GM19238 (cell line): Measurements from ENCODE around the gene DGKI.

Experiments used
- DNase-seq: peaks from one replicate; pipeline ENCODE4 v3.0.0; 2011; ENCODE audit warnings: low spot score; ENCODE audit not compliant: insufficient read length

The DGKI gene

GRCh38 chr7:137846827-137847567, at the start of gene DGKI:
TSS of gene DGKI (minus strand) at chr7:137846974.
- DNase-seq = peak; percentile 39

- DNase-seq = no peak
Measured at GRCh38 chr7:137895301-137896221, 48.8 kb upstream of the DGKI start.

DNA sequence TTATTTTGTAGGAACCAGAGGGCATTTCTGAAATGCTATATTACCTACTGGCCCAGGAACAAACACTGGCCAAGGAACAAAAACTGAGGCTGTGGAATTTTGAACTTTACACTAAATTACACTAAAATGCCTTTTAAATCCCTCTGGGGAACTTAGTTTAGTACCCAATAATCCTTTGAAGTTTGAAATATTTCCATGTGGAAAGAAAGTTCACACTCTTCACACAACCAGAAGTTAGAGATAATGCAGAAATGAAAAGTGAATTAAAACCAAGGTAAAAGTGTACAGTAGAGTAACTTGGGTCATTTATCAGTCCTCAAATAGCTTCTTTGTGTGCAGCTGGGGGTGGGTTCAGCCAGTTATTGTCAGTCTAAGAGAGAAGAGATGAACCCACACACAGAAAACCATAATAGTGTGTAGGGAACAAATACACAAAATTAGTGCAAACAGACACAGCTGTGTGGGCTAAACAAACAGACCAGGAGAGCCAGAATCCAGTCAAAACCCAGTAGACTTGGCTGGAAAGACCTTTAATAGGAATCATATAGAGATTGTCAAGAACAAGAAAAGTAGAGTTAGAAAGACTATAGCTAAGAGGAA, 46.5 kb upstream of the DGKI start:
- no peak for DNase-seq

DNA sequence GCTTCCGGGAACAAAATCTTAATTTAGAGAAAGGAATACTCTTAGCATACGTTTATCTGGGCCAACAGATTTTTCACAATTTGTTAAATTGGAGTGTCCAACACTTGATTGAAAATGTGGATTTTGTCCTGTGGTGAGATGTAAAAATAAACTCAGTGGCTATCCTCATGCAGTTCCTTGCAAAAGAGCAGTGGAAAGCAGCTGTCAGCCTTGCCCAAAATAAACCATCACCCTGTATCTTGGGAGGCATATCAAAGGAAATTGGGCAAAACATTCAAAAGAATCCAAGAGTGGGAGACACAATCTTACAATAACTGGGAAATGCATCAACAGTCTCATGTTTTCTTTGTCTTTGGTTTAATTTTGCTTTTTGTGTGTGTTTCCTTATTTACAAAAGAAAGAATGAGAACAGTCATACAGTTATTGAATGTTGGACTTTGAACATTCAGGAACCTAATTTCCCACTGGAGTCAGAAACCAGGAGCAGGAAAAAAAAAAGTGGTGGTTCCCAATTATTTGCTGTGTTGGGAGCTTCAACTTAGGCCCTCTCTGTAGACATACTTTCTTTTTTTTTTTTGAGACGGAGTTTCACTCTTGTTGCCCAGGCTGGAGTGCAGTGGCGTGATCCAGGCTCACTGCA, 44.4 kb upstream of the DGKI start:
- no peak for DNase-seq

- no peak for DNase-seq
Measured at GRCh38 chr7:137890449-137890921, 43.7 kb upstream of the DGKI start.

- DNase-seq = no peak
Measured at GRCh38 chr7:137888241-137888640, 41.5 kb upstream of the DGKI start.

- no peak for DNase-seq
Measured at GRCh38 chr7:137886746-137887145, 40.0 kb upstream of the DGKI start.

DNA sequence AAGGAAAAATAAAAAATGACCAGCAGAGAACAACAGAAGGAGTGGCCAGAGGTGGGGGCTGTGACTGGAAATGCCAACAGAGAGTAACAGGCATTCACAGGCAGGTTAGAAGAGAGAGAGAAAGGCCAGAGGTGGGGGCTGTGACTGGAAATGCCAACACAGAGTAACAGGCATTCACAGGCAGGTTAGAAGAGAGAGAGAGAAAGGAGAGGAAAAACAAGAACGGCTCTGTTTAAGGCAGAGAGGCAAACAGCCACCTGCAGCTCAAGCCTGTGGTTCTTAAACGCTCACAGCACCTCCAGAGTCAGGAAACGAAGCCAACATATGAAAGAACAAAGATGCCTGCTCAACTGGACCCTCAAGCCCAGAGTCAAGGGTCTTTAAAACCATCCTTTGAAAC, 39.5 kb upstream of the DGKI start:
- no peak for DNase-seq

DNA sequence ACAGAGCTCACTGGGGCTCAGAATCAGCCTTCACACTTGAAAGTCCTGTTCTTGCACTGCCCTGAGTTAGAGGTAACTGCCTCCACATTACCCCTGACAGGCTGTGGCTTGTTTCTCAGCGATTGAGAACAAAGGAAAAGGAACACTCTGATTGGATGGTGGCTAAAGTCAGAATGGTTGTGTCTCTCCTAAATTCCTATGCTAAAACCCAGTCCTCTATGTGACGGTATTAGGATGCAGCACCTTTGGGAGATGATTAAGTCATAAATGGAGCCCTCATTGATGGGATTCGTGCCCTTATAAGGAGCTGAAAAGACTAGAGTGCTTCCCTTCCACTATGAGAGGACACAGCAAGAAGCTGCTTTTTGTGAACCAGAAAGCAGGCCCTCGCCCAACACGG, 38.9 kb upstream of the DGKI start:
- DNase-seq = no peak

- no peak for DNase-seq
Measured at GRCh38 chr7:137882806-137883205, 36.0 kb upstream of the DGKI start.

DNA sequence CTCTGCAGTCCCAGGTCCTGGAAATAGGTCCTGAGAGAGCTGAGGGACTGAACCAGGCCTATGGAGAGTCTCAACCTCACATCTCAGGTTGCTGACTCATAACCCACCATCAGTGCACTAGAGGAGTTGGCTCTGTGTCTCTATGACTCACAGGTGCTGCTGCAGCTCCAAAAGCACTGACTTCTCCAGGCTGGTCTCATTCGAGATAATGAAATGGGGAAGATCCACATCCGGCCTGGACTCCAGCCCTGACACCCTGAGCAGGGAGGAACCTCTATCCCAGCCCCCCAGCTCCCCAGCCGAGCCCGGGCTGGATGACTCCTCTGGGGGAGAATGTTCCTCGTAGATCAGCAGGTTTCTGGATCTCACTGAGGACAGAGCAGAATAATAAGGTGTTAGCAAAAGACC, 35.5 kb upstream of the DGKI start:
- peak; percentile 45 for DNase-seq

- no peak for DNase-seq
Measured at GRCh38 chr7:137881607-137882260, 35.0 kb upstream of the DGKI start.

GRCh38 chr7:137880432-137880831, 33.7 kb upstream of the DGKI start:
- DNase-seq = no peak

- no peak for DNase-seq
Measured at GRCh38 chr7:137879357-137880158, 32.8 kb upstream of the DGKI start.

DNA sequence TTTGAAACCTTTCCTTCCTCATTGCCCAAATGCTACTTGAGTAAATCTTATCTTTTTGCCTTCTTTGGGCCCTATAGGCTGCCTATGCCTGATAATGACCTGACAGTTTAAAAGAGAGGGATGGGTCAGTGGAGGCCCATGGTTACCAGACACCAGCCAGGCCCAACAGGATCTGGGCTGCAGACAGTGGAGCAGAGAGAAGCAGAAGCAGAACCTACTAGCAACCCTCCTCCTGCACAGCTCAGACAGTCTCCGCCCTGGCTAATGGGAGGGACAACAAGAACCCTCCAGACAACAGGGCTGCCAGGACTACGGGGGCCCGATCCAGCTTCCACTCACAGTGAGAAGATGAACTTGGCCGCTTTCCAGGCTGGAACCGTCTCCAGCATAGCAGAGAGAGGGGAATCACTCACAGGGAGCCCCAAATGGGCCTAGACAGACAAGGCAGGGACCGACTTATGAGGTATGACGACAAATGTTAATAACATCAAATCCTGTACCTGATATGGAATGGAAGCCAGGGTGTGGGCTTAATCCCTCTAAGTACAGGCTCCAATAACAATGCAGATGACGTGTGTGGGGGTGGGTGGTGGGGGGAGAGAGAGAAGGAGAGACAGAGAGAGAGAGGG, 31.7 kb upstream of the DGKI start:
- DNase-seq = no peak

- no peak for DNase-seq
Measured at GRCh38 chr7:137877027-137877675, 30.4 kb upstream of the DGKI start.

- DNase-seq = no peak
Measured at GRCh38 chr7:137875746-137876145, 29.0 kb upstream of the DGKI start.

GRCh38 chr7:137873979-137874777, 27.4 kb upstream of the DGKI start:
- no peak for DNase-seq
